SK-N-SH (cell line): Measurements from ENCODE around the gene ULK1.

Experiments used
- ELF1 ChIP-seq: IDR thresholded peaks from 2 replicates; pipeline ENCODE4 v1.4.0; 2012
- TF ChIP-seq, protein P1 (sequence below): fragments of 200-600 bp; sonication (generic); IDR thresholded peaks from 2 replicates; pipeline ENCODE4 v1.6.1; 2017; ENCODE audit warnings: antibody characterized with exemption, mild to moderate bottlenecking, moderate library complexity

- TF ChIP-seq ELF1, result no peak
- TF ChIP-seq, protein P1, sequence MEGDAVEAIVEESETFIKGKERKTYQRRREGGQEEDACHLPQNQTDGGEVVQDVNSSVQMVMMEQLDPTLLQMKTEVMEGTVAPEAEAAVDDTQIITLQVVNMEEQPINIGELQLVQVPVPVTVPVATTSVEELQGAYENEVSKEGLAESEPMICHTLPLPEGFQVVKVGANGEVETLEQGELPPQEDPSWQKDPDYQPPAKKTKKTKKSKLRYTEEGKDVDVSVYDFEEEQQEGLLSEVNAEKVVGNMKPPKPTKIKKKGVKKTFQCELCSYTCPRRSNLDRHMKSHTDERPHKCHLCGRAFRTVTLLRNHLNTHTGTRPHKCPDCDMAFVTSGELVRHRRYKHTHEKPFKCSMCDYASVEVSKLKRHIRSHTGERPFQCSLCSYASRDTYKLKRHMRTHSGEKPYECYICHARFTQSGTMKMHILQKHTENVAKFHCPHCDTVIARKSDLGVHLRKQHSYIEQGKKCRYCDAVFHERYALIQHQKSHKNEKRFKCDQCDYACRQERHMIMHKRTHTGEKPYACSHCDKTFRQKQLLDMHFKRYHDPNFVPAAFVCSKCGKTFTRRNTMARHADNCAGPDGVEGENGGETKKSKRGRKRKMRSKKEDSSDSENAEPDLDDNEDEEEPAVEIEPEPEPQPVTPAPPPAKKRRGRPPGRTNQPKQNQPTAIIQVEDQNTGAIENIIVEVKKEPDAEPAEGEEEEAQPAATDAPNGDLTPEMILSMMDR, result no peak
These were observed at the start of gene ULK1 for GRCh38 chr12:131894313-131894860.
